ENCODE measurements around the gene GADD45GIP1. TPM values are rescaled to one million over a fixed set of nuclear protein-coding genes. Genes with fewer than 3 reads are reported as not detected.
"Not testable (repeated sequence)": the region's sequence is repeated elsewhere in the genome, so short reads cannot be mapped to it uniquely, and the experiment has no call there.

Gene GADD45GIP1
- total RNA-seq, 2 experiments from 2014 or later, result 31.1 to 36.3 TPM

- ChIA-PET CTCF (no interaction called here), POLR2A (no interaction called here)
- H3K27ac Mint-ChIP-seq, result no peak overlapping the region
- intact Hi-C loops (cut with DNase I, micrococcal nuclease), result no loop called here
- H3K4me3 Mint-ChIP-seq, result no peak overlapping the region
- no peaks in the 10 kb centered on the region for H3K27me3 Mint-ChIP-seq
- DNase-seq (no peak), ATAC-seq (no peak)
- no peaks in the 10 kb centered on the region for H3K9me3 Mint-ChIP-seq (ENCODE audit: low read depth)
- H3K36me3 Mint-ChIP-seq (ENCODE audit: low read depth), result no peaks in the 10 kb centered on the region
- H3K4me1 Mint-ChIP-seq, result no peaks in the 10 kb centered on the region
Measured at GRCh38 chr19:12987190-12987589, 30.2 kb upstream of the GADD45GIP1 start.

GRCh38 chr19:12986726-12987125, 29.7 kb upstream of the GADD45GIP1 start:
- no peak for ATAC-seq
- Mint-ChIP-seq H3K4me3 (no peak overlapping the region), H3K4me1 (no peaks in the 10 kb centered on the region), H3K27me3 (no peaks in the 10 kb centered on the region), H3K27ac (no peak overlapping the region), H3K36me3 (ENCODE audit: low read depth) (no peaks in the 10 kb centered on the region), H3K9me3 (ENCODE audit: low read depth) (no peaks in the 10 kb centered on the region)
- no peak for DNase-seq
- intact Hi-C loops (cut with DNase I, micrococcal nuclease), result no loop called here
- ChIA-PET POLR2A (no interaction called here), CTCF (interaction anchor here (0.6 to 3.6 kb wide), 4 partner anchors 74 to 1504 kb away, joined by 3 to 21 read pairs (median 6); no protein-coding TSS in a partner anchor)

- DNase-seq (peak; percentile 37), ATAC-seq (peak; percentile 34)
- H3K4me1 Mint-ChIP-seq, result no peaks in the 10 kb centered on the region
- intact Hi-C loops (cut with DNase I, micrococcal nuclease), result no loop called here
- H3K4me3 Mint-ChIP-seq, result no peak overlapping the region
- no peaks in the 10 kb centered on the region for H3K36me3 Mint-ChIP-seq (ENCODE audit: low read depth)
- no peaks in the 10 kb centered on the region for H3K27me3 Mint-ChIP-seq
- no peaks in the 10 kb centered on the region for H3K9me3 Mint-ChIP-seq (ENCODE audit: low read depth)
- no peak overlapping the region for H3K27ac Mint-ChIP-seq
- POLR2A ChIA-PET, result interaction anchor here (0.6 kb wide), 1 partner anchor 38 kb away, joined by 3 read pairs; no protein-coding TSS in a partner anchor
- CTCF ChIA-PET, result interaction anchor here (0.6 to 3.6 kb wide), 7 partner anchors 20 to 175 kb away, joined by 3 to 21 read pairs (median 4); no protein-coding TSS in a partner anchor
Measured at GRCh38 chr19:12985049-12985776, 28.2 kb upstream of the GADD45GIP1 start.

DNA sequence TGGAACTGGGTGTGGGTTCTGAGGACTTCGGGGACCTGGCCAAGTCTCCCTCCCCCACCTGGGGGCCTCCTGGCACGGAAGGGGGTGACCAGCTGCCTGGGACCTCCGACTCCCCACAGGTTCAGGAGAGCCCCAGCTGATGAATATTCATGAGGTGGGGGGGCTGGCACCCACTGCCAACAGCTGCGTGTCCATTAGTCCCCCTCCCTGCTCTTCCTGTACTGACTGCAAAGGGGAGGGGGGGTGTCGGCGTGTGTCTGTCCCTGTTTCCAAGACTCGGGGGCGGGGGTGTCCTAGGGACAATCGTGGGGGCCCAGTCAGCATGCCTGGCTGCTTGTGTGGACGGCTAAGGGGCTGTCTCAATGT, 27.6 kb upstream of the GADD45GIP1 start:
- Mint-ChIP-seq H3K27ac (no peak overlapping the region), H3K9me3 (ENCODE audit: low read depth) (no peaks in the 10 kb centered on the region), H3K4me3 (no peak overlapping the region), H3K27me3 (no peaks in the 10 kb centered on the region), H3K36me3 (ENCODE audit: low read depth) (no peaks in the 10 kb centered on the region), H3K4me1 (no peaks in the 10 kb centered on the region)
- ATAC-seq (no peak), DNase-seq (no peak)
- ChIA-PET CTCF (interaction anchor here (1.0 to 3.6 kb wide), 6 partner anchors 19 to 120 kb away, joined by 3 to 21 read pairs (median 6); no protein-coding TSS in a partner anchor), POLR2A (no interaction called here)
- intact Hi-C loops (cut with DNase I, micrococcal nuclease), result no loop called here

GRCh38 chr19:12984143-12984627, 27.2 kb upstream of the GADD45GIP1 start:
- CTCF ChIA-PET, result interaction anchor here (0.9 to 3.6 kb wide), 7 partner anchors 43 to 121 kb away, joined by 3 to 27 read pairs (median 4); no protein-coding TSS in a partner anchor
- POLR2A ChIA-PET, result no interaction called here
- H3K4me1 Mint-ChIP-seq, result no peaks in the 10 kb centered on the region
- no peak overlapping the region for H3K27ac Mint-ChIP-seq
- H3K36me3 Mint-ChIP-seq (ENCODE audit: low read depth), result no peaks in the 10 kb centered on the region
- no peak overlapping the region for H3K4me3 Mint-ChIP-seq
- intact Hi-C loops (cut with DNase I, micrococcal nuclease), result no loop called here
- DNase-seq, result no peak
- no peak for ATAC-seq
- H3K27me3 Mint-ChIP-seq, result no peaks in the 10 kb centered on the region
- no peaks in the 10 kb centered on the region for H3K9me3 Mint-ChIP-seq (ENCODE audit: low read depth)

DNA sequence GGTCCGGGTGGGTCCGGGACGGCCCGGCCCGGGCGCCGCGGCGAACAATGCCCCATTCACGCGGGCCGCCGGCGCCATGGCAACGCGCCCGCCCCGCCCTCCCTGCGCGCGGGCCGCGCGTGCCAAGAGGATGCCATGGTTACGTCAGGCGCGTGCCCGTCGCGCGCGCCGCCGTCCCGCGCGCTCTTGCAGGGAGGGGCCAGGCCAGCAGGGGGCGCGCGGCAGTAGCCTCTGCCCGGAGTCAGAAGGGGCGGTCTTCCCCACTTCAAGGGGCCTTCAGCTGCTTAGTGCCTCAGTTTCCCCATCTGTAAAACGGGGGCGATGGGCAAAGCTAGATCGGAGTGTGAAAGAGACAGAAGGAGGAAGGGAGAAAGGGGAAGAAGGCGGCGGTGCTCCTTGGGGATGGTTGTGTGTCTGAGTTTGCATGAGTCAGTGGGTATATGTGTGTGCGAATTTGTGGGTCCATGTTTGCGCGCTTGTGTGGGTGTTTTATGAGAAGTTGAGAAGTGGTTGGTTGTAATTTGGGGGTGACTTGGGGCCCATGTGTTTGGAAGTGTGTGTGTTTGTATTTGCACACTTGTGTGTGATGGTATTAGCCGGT, 26.6 kb upstream of the GADD45GIP1 start:
- no peaks in the 10 kb centered on the region for H3K36me3 Mint-ChIP-seq (ENCODE audit: low read depth)
- POLR2A ChIA-PET, result no interaction called here
- H3K27ac Mint-ChIP-seq, result no peak overlapping the region
- H3K27me3 Mint-ChIP-seq, result no peaks in the 10 kb centered on the region
- no peaks in the 10 kb centered on the region for H3K4me1 Mint-ChIP-seq
- H3K4me3 Mint-ChIP-seq, result no peak overlapping the region
- H3K9me3 Mint-ChIP-seq (ENCODE audit: low read depth), result no peaks in the 10 kb centered on the region
- intact Hi-C loops (cut with DNase I, micrococcal nuclease), result loop anchor here (1.0 kb wide), 6 partner anchors 12 to 110 kb away; partner anchors contain the start of gene NFIX (in 1 of the 2)
- ATAC-seq (peak; percentile 80), DNase-seq (peak; percentile 90)
- CTCF ChIA-PET, result interaction anchor here (0.7 to 3.6 kb wide), 6 partner anchors 44 to 110 kb away, joined by 3 to 27 read pairs (median 6); no protein-coding TSS in a partner anchor

- no peaks in the 10 kb centered on the region for H3K9me3 Mint-ChIP-seq (ENCODE audit: low read depth)
- H3K4me3 Mint-ChIP-seq, result no peak overlapping the region
- intact Hi-C loops (cut with DNase I, micrococcal nuclease), result loop anchor here (1.0 kb wide), 6 partner anchors 12 to 110 kb away; partner anchors contain the start of gene NFIX (in 1 of the 2)
- H3K36me3 Mint-ChIP-seq (ENCODE audit: low read depth), result no peaks in the 10 kb centered on the region
- POLR2A ChIA-PET, result no interaction called here
- DNase-seq (no peak), ATAC-seq (no peak)
- CTCF ChIA-PET, result interaction anchor here (0.7 to 3.6 kb wide), 5 partner anchors 44 to 111 kb away, joined by 3 to 27 read pairs (median 4); no protein-coding TSS in a partner anchor
- H3K27ac Mint-ChIP-seq, result no peak overlapping the region
- peaks cover under 1% of the 10 kb centered on the region for H3K27me3 Mint-ChIP-seq
- no peaks in the 10 kb centered on the region for H3K4me1 Mint-ChIP-seq
Measured at GRCh38 chr19:12983091-12983490, 26.1 kb upstream of the GADD45GIP1 start.

- H3K9me3 Mint-ChIP-seq (ENCODE audit: low read depth), result no peaks in the 10 kb centered on the region
- intact Hi-C loops (cut with DNase I, micrococcal nuclease), result loop anchor here (1.0 kb wide), 6 partner anchors 13 to 111 kb away; partner anchors contain the start of gene NFIX (in 1 of the 2)
- DNase-seq, result no peak
- H3K36me3 Mint-ChIP-seq (ENCODE audit: low read depth), result no peaks in the 10 kb centered on the region
- ChIA-PET CTCF (interaction anchor here (0.7 to 1.6 kb wide), 2 partner anchors 71 to 78 kb away, joined by 3 to 27 read pairs; no protein-coding TSS in a partner anchor), POLR2A (no interaction called here)
- H3K4me3 Mint-ChIP-seq, result no peak overlapping the region
- ATAC-seq, result no peak
- H3K4me1 Mint-ChIP-seq, result no peaks in the 10 kb centered on the region
- peaks cover 5% of the 10 kb centered on the region for H3K27me3 Mint-ChIP-seq
- no peak overlapping the region for H3K27ac Mint-ChIP-seq
Measured at GRCh38 chr19:12982648-12983047, 25.6 kb upstream of the GADD45GIP1 start.

DNA sequence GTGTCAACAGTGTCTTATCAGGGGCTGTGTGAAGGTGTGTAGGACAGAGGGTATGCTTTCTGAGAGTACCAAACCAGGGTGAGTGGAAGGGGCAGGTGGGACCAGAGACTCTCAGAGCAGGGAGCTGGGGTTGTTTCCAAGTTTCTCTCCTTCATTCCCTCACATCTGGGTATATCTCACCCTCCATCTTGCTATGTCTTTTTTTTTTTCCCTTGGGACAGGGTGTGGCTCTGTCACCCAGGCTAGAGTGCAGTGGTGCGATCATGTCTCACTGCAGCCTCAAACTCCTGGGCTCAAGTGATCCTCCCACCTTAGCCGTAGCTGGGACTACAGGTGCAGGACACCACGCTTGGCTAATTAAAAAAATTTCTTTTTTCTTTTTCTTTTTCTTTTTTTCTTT, 23.0 kb upstream of the GADD45GIP1 start:
- Mint-ChIP-seq H3K9me3 (ENCODE audit: low read depth) (no peaks in the 10 kb centered on the region), H3K27ac (no peak overlapping the region), H3K4me1 (no peaks in the 10 kb centered on the region), H3K27me3 (peaks cover 7% of the 10 kb centered on the region), H3K4me3 (no peak overlapping the region), H3K36me3 (ENCODE audit: low read depth) (no peaks in the 10 kb centered on the region)
- POLR2A ChIA-PET, result interaction anchor here (0.6 kb wide), 2 partner anchors 404 to 614 kb away, joined by 3 to 5 read pairs; partner anchors contain the start of gene ZNF442
- CTCF ChIA-PET, result interaction anchor here (0.6 to 6.2 kb wide), 8 partner anchors 14 to 365 kb away, joined by 3 to 117 read pairs (median 4); no protein-coding TSS in a partner anchor
- DNase-seq (no peak), ATAC-seq (no peak)
- intact Hi-C loops (cut with DNase I, micrococcal nuclease), result loop anchor here (5.0 kb wide), 4 partner anchors 52 to 607 kb away; no protein-coding TSS in a partner anchor

- not testable (repeated sequence) for H3K4me3 Mint-ChIP-seq
- intact Hi-C loops (cut with DNase I, micrococcal nuclease), result loop anchor here (5.0 kb wide), 4 partner anchors 56 to 611 kb away; no protein-coding TSS in a partner anchor
Measured at GRCh38 chr19:12976109-12976508, 19.1 kb upstream of the GADD45GIP1 start.

GRCh38 chr19:12975221-12975741, 18.3 kb upstream of the GADD45GIP1 start:
- H3K4me3 Mint-ChIP-seq, result no peak overlapping the region
- CTCF ChIA-PET, result interaction anchor here (1.8 to 6.2 kb wide), 3 partner anchors 10 to 119 kb away, joined by 10 to 117 read pairs (median 98); no protein-coding TSS in a partner anchor
- H3K27ac Mint-ChIP-seq, result no peak overlapping the region
- POLR2A ChIA-PET, result interaction anchor here (1.6 kb wide), 1 partner anchor 10 kb away, joined by 5 read pairs; no protein-coding TSS in a partner anchor
- peaks cover 3% of the 10 kb centered on the region for H3K4me1 Mint-ChIP-seq
- no peaks in the 10 kb centered on the region for H3K9me3 Mint-ChIP-seq (ENCODE audit: low read depth)
- H3K27me3 Mint-ChIP-seq, result peaks cover 7% of the 10 kb centered on the region
- intact Hi-C loops (cut with DNase I, micrococcal nuclease), result loop anchor here (5.0 kb wide), 4 partner anchors 57 to 612 kb away; no protein-coding TSS in a partner anchor
- DNase-seq, result no peak
- H3K36me3 Mint-ChIP-seq (ENCODE audit: low read depth), result no peaks in the 10 kb centered on the region
- ATAC-seq, result no peak

More at GRCh38 chr19:12976109-12976508, 19.1 kb upstream of the GADD45GIP1 start:
- ChIA-PET CTCF (interaction anchor here (0.5 to 6.2 kb wide), 13 partner anchors 10 to 613 kb away, joined by 3 to 117 read pairs (median 4); no protein-coding TSS in a partner anchor), POLR2A (interaction anchor here (1.6 kb wide), 1 partner anchor 11 kb away, joined by 5 read pairs; no protein-coding TSS in a partner anchor)
- not testable (repeated sequence) for H3K9me3 Mint-ChIP-seq (ENCODE audit: low read depth); H3K27ac Mint-ChIP-seq; ATAC-seq; H3K36me3 Mint-ChIP-seq (ENCODE audit: low read depth); H3K4me1 Mint-ChIP-seq; DNase-seq; H3K27me3 Mint-ChIP-seq

Measured in activated CD4-positive, alpha-beta T cell treated with anti-CD3 and anti-CD28 coated beads for 36 hours (primary cell).